Esophagus muscularis mucosa (tissue), 3 donors: Measurements from ENCODE around the gene TMEM237.

ENCODE experiments used
- CTCF ChIP-seq, 3 experiments: fragments of 200-600 bp in 2 of 3; fragments of 450-650 bp in 1 of 3; sonication (generic) in 2 of 3; IDR thresholded peaks; one replicate each; pipeline ENCODE4 v1.5.1; 2017 to 2019; ENCODE audit warnings: antibody characterized with exemption in 3 of 3, mild to moderate bottlenecking in 2 of 3, moderate library complexity in 1 of 3
- POLR2A ChIP-seq: fragments of 450-650 bp; IDR thresholded peaks from one replicate; pipeline ENCODE4 v1.6.1; 2017; ENCODE audit warnings: antibody characterized with exemption, moderate library complexity, mild to moderate bottlenecking, low read depth
- POLR2AphosphoS5 ChIP-seq, 2 donors: sonication (generic); formaldehyde crosslinking; IDR thresholded peaks; one replicate each; pipeline ENCODE4 v1.6.1; 2017; ENCODE audit warnings: antibody characterized with exemption in 2 of 2

- TF ChIP-seq CTCF (IDR thresholded peaks at IDR 0.05), result no peak
- no peak for TF ChIP-seq POLR2AphosphoS5 (IDR thresholded peaks at IDR 0.05)
- no peak for TF ChIP-seq POLR2A
Observed at GRCh38 chr2:201674794-201675193, 31.5 kb upstream of the TMEM237 start.
